K562 (cell line): ENCODE data around the gene CTIF. TPM values are rescaled to one million over a fixed set of nuclear protein-coding genes. Genes with fewer than 3 reads are reported as not detected.

Source experiments
- ATAC-seq: fragments of 200-7000 bp; cut with Tn5 transposase; 3 replicates; pipeline ENCODE4 v1.9.1; 2020; ENCODE audit warnings: moderate library complexity
- BruUV-seq: library from RNA; stranded (reverse); fragments of 400-500 nt; replicated peaks from 2 replicates; lab custom pipeline; 2021; lab: Mats Ljungman, UMichigan
- CTCF ChIA-PET: fragments of 300-600 bp; formaldehyde crosslinking; extraction: SDS; loops from one replicate; lab custom pipeline; 2021; ENCODE audit warnings: low intra/inter-chr PET ratio; lab: Yijun Ruan, JAX
- POLR2A ChIA-PET: fragments of 300-600, 350-650 bp; sonication (Branson Sonifier 250); formaldehyde crosslinking; extraction: SDS; loops from one replicate; lab custom pipeline; 2021; ENCODE audit warnings: antibody characterized with exemption, inconsistent platforms; lab: Yijun Ruan, JAX
- DNase-seq, 4 experiments: peaks; one replicate each; pipeline versions ENCODE4 v3.0.0 to v3.0.0-alpha.2; 2011 to 2018; ENCODE audit warnings: low spot score in 3 of 4, mixed read lengths in 3 of 4; ENCODE audit errors: extremely low read depth in 1 of 4
- FAIRE-seq: peaks from 2 replicates; lab custom pipeline; 2011; peaks lifted over from hg19 to GRCh38; lab: Jason Lieb, UNC
- H2AFZ ChIP-seq: 2 replicates; pipeline ENCODE4 v1.6.0; 2011; ENCODE audit warnings: low read depth, low read length, control low read depth, inconsistent platforms
- H3K27ac ChIP-seq: fragments of 200-600 bp; 3 replicates; pipeline ENCODE4 v1.8.0; 2011; ENCODE audit warnings: low read depth, mild to moderate bottlenecking, control low read depth, inconsistent platforms, low read length, moderate library complexity, mixed read lengths; ENCODE audit errors: extremely low read depth
- H3K27me3 ChIP-seq, 2 experiments: fragments of 300-600 bp in 1 of 2; 2 replicates in 1 of 2; 3 replicates in 1 of 2; pipeline versions ENCODE4 v1.6.0 to v1.8.0; 2011; ENCODE audit warnings: inconsistent platforms in 2 of 2, low read length in 2 of 2, mild to moderate bottlenecking in 1 of 2, mixed read lengths in 1 of 2, moderate library complexity in 1 of 2; ENCODE audit not compliant: control insufficient read depth in 2 of 2, insufficient read depth in 2 of 2
- H3K36me3 ChIP-seq: fragments of 300-600 bp; 3 replicates; pipeline ENCODE4 v1.8.0; 2011; ENCODE audit warnings: mild to moderate bottlenecking, low read length, inconsistent platforms; ENCODE audit not compliant: control insufficient read depth, insufficient read depth
- H3K4me1 ChIP-seq, 2 experiments: fragments of 200-600 bp in 1 of 2; replicated peaks in 1 of 2; 2 replicates in 1 of 2; 3 replicates in 1 of 2; pipeline versions ENCODE4 v1.5.1 to v1.8.0; 2011; ENCODE audit warnings: inconsistent platforms in 2 of 2, low read length in 2 of 2, mild to moderate bottlenecking in 1 of 2, mixed read lengths in 1 of 2, moderate library complexity in 1 of 2; ENCODE audit not compliant: control insufficient read depth in 2 of 2, insufficient read depth in 2 of 2
- H3K4me2 ChIP-seq: 2 replicates; pipeline ENCODE4 v1.6.1; 2011; ENCODE audit warnings: low read length, control low read depth, inconsistent platforms, mixed read lengths; ENCODE audit not compliant: insufficient read depth
- H3K4me3 ChIP-seq: fragments of 200-600 bp; sonication (generic), shearing (Covaris generic); 2 replicates; pipeline ENCODE4 v1.5.1; 2016; ENCODE audit warnings: control low read depth, inconsistent platforms
- H3K79me2 ChIP-seq: fragments of 200-600 bp; 3 replicates; pipeline ENCODE4 v1.8.0; 2011; ENCODE audit warnings: low read length, inconsistent platforms; ENCODE audit not compliant: control insufficient read depth, insufficient read depth
- H3K9ac ChIP-seq, 2 experiments: 2 replicates each; pipeline versions ENCODE4 v1.6.0 to v1.6.1; 2011; ENCODE audit warnings: low read depth in 2 of 2, low read length in 2 of 2, control low read depth in 1 of 2, inconsistent platforms in 1 of 2, mild to moderate bottlenecking in 1 of 2, mixed read lengths in 1 of 2; ENCODE audit not compliant: insufficient read depth in 1 of 2
- H3K9me1 ChIP-seq: one replicate; pipeline ENCODE4 v1.6.0; 2011; ENCODE audit warnings: inconsistent platforms, mild to moderate bottlenecking, low read length, moderate library complexity; ENCODE audit not compliant: control insufficient read depth, insufficient read depth
- H3K9me3 ChIP-seq: replicated peaks from 2 replicates; pipeline ENCODE4 v1.5.1; 2011; ENCODE audit warnings: low read depth, low read length, inconsistent platforms; ENCODE audit not compliant: control insufficient read depth, insufficient read depth
- H4K20me1 ChIP-seq: replicated peaks from 2 replicates; pipeline ENCODE4 v1.6.1; 2011; ENCODE audit warnings: low read length, inconsistent platforms, mixed read lengths; ENCODE audit not compliant: control insufficient read depth, insufficient read depth
- EP400 ChIP-seq: fragments of 450-650 bp; IDR thresholded peaks from 2 replicates; pipeline ENCODE4 v1.6.1; 2017; ENCODE audit warnings: antibody characterized with exemption, mild to moderate bottlenecking, moderate library complexity
- ETV5 ChIP-seq: sonication (generic); formaldehyde crosslinking; IDR thresholded peaks from 2 replicates; pipeline ENCODE4 v1.4.0; 2020; ENCODE audit warnings: low read depth, mild to moderate bottlenecking, missing genetic modification reagents
- HDAC2 ChIP-seq: fragments of 450-650 bp; IDR thresholded peaks from 2 replicates; pipeline ENCODE4 v1.6.1; 2016; ENCODE audit warnings: mild to moderate bottlenecking
- HNRNPH1 ChIP-seq: fragments of 200-400 bp; formaldehyde crosslinking; optimal IDR thresholded peaks from 2 replicates; pipeline ENCODE3; 2017; ENCODE audit warnings: low read depth, mild to moderate bottlenecking, low read length, moderate library complexity
- POLR2AphosphoS5 ChIP-seq: IDR thresholded peaks from 2 replicates; pipeline ENCODE4 v1.6.1; 2011; ENCODE audit warnings: mild to moderate bottlenecking, low read depth, low read length, moderate library complexity; ENCODE audit not compliant: control insufficient read depth, insufficient read depth
- POLR2B ChIP-seq: fragments of 450-650 bp; IDR thresholded peaks from 2 replicates; pipeline ENCODE4 v1.6.1; 2018; ENCODE audit warnings: low read depth; ENCODE audit not compliant: partially characterized antibody
- PTTG1 ChIP-seq: fragments of 450-650 bp; IDR thresholded peaks from 2 replicates; pipeline ENCODE4 v1.6.1; 2016; ENCODE audit warnings: low read depth, mild to moderate bottlenecking, missing genetic modification characterization, missing compliant biosample characterization
- STAT5B ChIP-seq: fragments of 250-450 bp; sonication (Bioruptor Pico); IDR thresholded peaks from 2 replicates; pipeline ENCODE4 v1.8.0; 2021; ENCODE audit warnings: mild to moderate bottlenecking, inconsistent platforms
- TGIF2 ChIP-seq: sonication (generic); formaldehyde crosslinking; IDR thresholded peaks from 2 replicates; pipeline ENCODE4 v1.8.1; 2022; ENCODE audit warnings: mild to moderate bottlenecking, missing genetic modification reagents, moderate library complexity
- ZC3H8 ChIP-seq: fragments of 450-650 bp; IDR thresholded peaks from 2 replicates; pipeline ENCODE4 v1.6.1; 2017
- ZNF232 ChIP-seq: sonication (generic); formaldehyde crosslinking; IDR thresholded peaks from 2 replicates; pipeline ENCODE4 v1.8.0; 2022; ENCODE audit warnings: mild to moderate bottlenecking, missing genetic modification reagents
- ZNF644 ChIP-seq: fragments of 200-800 bp; sonication (Bioruptor generic); IDR thresholded peaks from 2 replicates; pipeline ENCODE4 v1.6.1; 2016; ENCODE audit warnings: low read depth, missing genetic modification characterization, missing compliant biosample characterization
- WGBS: fragments of 100-300 bp; shearing (Covaris generic); methylation state at CpG from one replicate; pipeline ENCODE4 v1.1.6; 2016; ENCODE audit warnings: low coverage, mixed read lengths; ENCODE audit not compliant: insufficient coverage; ENCODE audit errors: missing lambda C conversion rate; 5-methylcytosine and 5-hydroxymethylcytosine counted together
- in situ Hi-C: fragments of 300-500 bp; cut with MboI; formaldehyde crosslinking; loops from 4 replicates; pipeline ENCODE4 v1.15.0; 2018; ENCODE audit warnings: inconsistent platforms, mixed read lengths
- intact Hi-C: fragments of 100-400 bp; cut with micrococcal nuclease; formaldehyde crosslinking; loops from 2 replicates; pipeline ENCODE4 v1.14.2; 2022
- polyA plus RNA-seq, 8 experiments: library from polyadenylated mRNA; depleted of rRNA in 4 of 8; stranded (reverse) in 5 of 8; unstranded in 3 of 8; fragments of >200 nt; fragmentation: Nextera tagmentation in 2 of 8; fragmentation: Illumina TruSeq in 1 of 8; extraction: Ambion mirVana in 2 of 8; extraction: Trizol in 1 of 8; gene quantifications; 2 replicates each; pipeline versions ENCODE4 v1.2.1 to v1.2.3, GENCODE V29; 2011 to 2014; ENCODE audit warnings: inconsistent platforms in 1 of 8, missing spikeins in 1 of 8
- total RNA-seq, 7 experiments: library from RNA; depleted of rRNA in 6 of 7; stranded (reverse); fragments of >200 nt in 6 of 7; fragmentation: Illumina TruSeq in 2 of 7; extraction: Trizol in 2 of 7; gene quantifications; 2 replicates each; pipeline versions ENCODE4 v1.2.1 to v1.2.3, GENCODE V29; 2011 to 2021; ENCODE audit warnings: low replicate concordance in 1 of 7
- TF ChIP-seq, protein P1 (sequence below): IDR thresholded peaks from 2 replicates; pipeline ENCODE4 v1.6.1; 2011; ENCODE audit not compliant: insufficient read length; ENCODE audit errors: extremely low read depth
- TF ChIP-seq, protein P2 (sequence below): fragments of 250-450 bp; sonication (Bioruptor Pico); IDR thresholded peaks from 2 replicates; pipeline ENCODE4 v1.8.0; 2022; ENCODE audit warnings: moderate library complexity, mild to moderate bottlenecking, inconsistent platforms
- TF ChIP-seq, protein P3 (sequence below): fragments of 250-450 bp; sonication (Bioruptor Pico); IDR thresholded peaks from 2 replicates; pipeline ENCODE4 v1.8.0; 2022; ENCODE audit warnings: inconsistent platforms, mild to moderate bottlenecking, moderate library complexity, borderline replicate concordance
- TF ChIP-seq, protein P4 (sequence below): fragments of 250-450 bp; sonication (Bioruptor Pico); IDR thresholded peaks from 2 replicates; pipeline ENCODE4 v1.6.1; 2021; ENCODE audit warnings: mild to moderate bottlenecking

CTIF gene
- total and polyA plus RNA-seq, 9 of the 15 experiments (the other 6 are each of a cell fraction or from before 2014, with no cell fraction given) = 0.17 to 11.5 (median 2.2) TPM

DNA sequence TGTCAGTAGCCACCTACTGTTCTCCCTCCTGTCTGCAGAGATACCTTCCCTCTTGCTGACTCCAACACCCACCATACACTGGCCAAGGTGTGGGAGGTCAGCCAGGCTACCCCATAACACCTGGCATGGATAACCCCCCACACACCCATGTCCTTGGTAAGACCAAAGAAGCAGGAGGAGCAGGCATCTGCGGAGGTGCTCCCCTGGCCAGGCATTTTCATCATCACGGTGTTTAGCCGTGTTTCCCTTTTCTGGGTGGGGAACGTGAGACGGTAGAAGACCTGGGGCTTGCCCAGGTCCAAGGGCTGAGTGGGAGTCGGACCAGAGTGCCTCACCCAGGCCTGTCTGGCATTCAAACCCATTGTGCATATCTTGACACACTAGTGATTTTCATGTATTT is 261.6 kb downstream of the CTIF start:
- 75% methylated on average over 5 of the region's 6 CpGs for WGBS
- Histone ChIP-seq H3K9ac (no peak overlapping the region), H3K4me2 (no peak overlapping the region), H3K27ac (no peak overlapping the region), H3K79me2 (no peaks in the 10 kb centered on the region), H3K9me3 (no peaks in the 10 kb centered on the region), H3K4me3 (no peak overlapping the region), H3K36me3 (no peaks in the 10 kb centered on the region), H4K20me1 (no peaks in the 10 kb centered on the region; the same call in 1 of the 2 replicates), H3K27me3 (no peaks in the 10 kb centered on the region), H3K9me1 (no peaks in the 10 kb centered on the region), H2AFZ (no peak overlapping the region), H3K4me1 (peaks cover 8 to 23% of the 10 kb centered on the region in 2 experiments; a peak in 4 of 5 replicates)
- no peak for ATAC-seq
- in situ Hi-C loops (no loop called here), intact Hi-C loops (no loop called here)
- no TSS peak for BruUV-seq
- TF ChIP-seq, protein P1, sequence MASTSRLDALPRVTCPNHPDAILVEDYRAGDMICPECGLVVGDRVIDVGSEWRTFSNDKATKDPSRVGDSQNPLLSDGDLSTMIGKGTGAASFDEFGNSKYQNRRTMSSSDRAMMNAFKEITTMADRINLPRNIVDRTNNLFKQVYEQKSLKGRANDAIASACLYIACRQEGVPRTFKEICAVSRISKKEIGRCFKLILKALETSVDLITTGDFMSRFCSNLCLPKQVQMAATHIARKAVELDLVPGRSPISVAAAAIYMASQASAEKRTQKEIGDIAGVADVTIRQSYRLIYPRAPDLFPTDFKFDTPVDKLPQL = no peak
- no peak for TF ChIP-seq POLR2AphosphoS5
- TF ChIP-seq ZNF232 (CRISPR knock-in tag) = no peak
- no peak for TF ChIP-seq ZNF644
- no peak for TF ChIP-seq POLR2B
- no peak for TF ChIP-seq TGIF2 (CRISPR knock-in tag)
- TF ChIP-seq EP400 = no peak
- no peak for TF ChIP-seq STAT5B
- TF ChIP-seq, protein P2, sequence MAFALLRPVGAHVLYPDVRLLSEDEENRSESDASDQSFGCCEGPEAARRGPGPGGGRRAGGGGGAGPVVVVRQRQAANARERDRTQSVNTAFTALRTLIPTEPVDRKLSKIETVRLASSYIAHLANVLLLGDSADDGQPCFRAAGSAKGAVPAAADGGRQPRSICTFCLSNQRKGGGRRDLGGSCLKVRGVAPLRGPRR = no peak
- TF ChIP-seq, protein P3, sequence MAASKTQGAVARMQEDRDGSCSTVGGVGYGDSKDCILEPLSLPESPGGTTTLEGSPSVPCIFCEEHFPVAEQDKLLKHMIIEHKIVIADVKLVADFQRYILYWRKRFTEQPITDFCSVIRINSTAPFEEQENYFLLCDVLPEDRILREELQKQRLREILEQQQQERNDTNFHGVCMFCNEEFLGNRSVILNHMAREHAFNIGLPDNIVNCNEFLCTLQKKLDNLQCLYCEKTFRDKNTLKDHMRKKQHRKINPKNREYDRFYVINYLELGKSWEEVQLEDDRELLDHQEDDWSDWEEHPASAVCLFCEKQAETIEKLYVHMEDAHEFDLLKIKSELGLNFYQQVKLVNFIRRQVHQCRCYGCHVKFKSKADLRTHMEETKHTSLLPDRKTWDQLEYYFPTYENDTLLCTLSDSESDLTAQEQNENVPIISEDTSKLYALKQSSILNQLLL (CRISPR knock-in tag) = no peak
- TF ChIP-seq PTTG1 = no peak
- no peak for TF ChIP-seq HDAC2
- TF ChIP-seq ZC3H8 = no peak
- TF ChIP-seq, protein P4, sequence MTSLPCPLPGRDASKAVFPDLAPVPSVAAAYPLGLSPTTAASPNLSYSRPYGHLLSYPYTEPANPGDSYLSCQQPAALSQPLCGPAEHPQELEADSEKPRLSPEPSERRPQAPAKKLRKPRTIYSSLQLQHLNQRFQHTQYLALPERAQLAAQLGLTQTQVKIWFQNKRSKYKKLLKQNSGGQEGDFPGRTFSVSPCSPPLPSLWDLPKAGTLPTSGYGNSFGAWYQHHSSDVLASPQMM (CRISPR knock-in tag) = no peak
- no peak for TF ChIP-seq ETV5 (CRISPR knock-in tag)
- TF ChIP-seq HNRNPH1 = no peak
- no peak for FAIRE-seq
- CTCF ChIA-PET = no interaction called here
- DNase-seq = no peak
- POLR2A ChIA-PET = no interaction called here
